K562 (cell line): ENCODE data around the gene NISCH. TPM values are rescaled to one million over a fixed set of nuclear protein-coding genes. Genes with fewer than 3 reads are reported as not detected.
A peak's percentile ranks its signal among the peaks of the same experiment; 100 is the strongest.

Experiments used
- ATAC-seq: fragments of 200-7000 bp; cut with Tn5 transposase; 3 replicates; pipeline ENCODE4 v1.9.1; 2020; ENCODE audit warnings: moderate library complexity
- BruUV-seq: library from RNA; stranded (reverse); fragments of 400-500 nt; replicated peaks from 2 replicates; lab custom pipeline; 2021; lab: Mats Ljungman, UMichigan
- CTCF ChIA-PET: fragments of 300-600 bp; formaldehyde crosslinking; extraction: SDS; loops from one replicate; lab custom pipeline; 2021; ENCODE audit warnings: low intra/inter-chr PET ratio; lab: Yijun Ruan, JAX
- POLR2A ChIA-PET: fragments of 300-600, 350-650 bp; sonication (Branson Sonifier 250); formaldehyde crosslinking; extraction: SDS; loops from one replicate; lab custom pipeline; 2021; ENCODE audit warnings: antibody characterized with exemption, inconsistent platforms; lab: Yijun Ruan, JAX
- DNase-seq, 4 experiments: peaks; one replicate each; pipeline versions ENCODE4 v3.0.0 to v3.0.0-alpha.2; 2011 to 2018; ENCODE audit warnings: low spot score in 3 of 4, mixed read lengths in 3 of 4; ENCODE audit errors: extremely low read depth in 1 of 4
- FAIRE-seq: peaks from 2 replicates; lab custom pipeline; 2011; peaks lifted over from hg19 to GRCh38; lab: Jason Lieb, UNC
- H2AFZ ChIP-seq: 2 replicates; pipeline ENCODE4 v1.6.0; 2011; ENCODE audit warnings: low read depth, low read length, control low read depth, inconsistent platforms
- H3K27ac ChIP-seq: fragments of 200-600 bp; 3 replicates; pipeline ENCODE4 v1.8.0; 2011; ENCODE audit warnings: low read depth, mild to moderate bottlenecking, control low read depth, inconsistent platforms, low read length, moderate library complexity, mixed read lengths; ENCODE audit errors: extremely low read depth
- H3K27me3 ChIP-seq, 2 experiments: fragments of 300-600 bp in 1 of 2; 2 replicates in 1 of 2; 3 replicates in 1 of 2; pipeline versions ENCODE4 v1.6.0 to v1.8.0; 2011; ENCODE audit warnings: inconsistent platforms in 2 of 2, low read length in 2 of 2, mild to moderate bottlenecking in 1 of 2, mixed read lengths in 1 of 2, moderate library complexity in 1 of 2; ENCODE audit not compliant: control insufficient read depth in 2 of 2, insufficient read depth in 2 of 2
- H3K36me3 ChIP-seq: fragments of 300-600 bp; 3 replicates; pipeline ENCODE4 v1.8.0; 2011; ENCODE audit warnings: mild to moderate bottlenecking, low read length, inconsistent platforms; ENCODE audit not compliant: control insufficient read depth, insufficient read depth
- H3K4me1 ChIP-seq, 2 experiments: fragments of 200-600 bp in 1 of 2; replicated peaks in 1 of 2; 2 replicates in 1 of 2; 3 replicates in 1 of 2; pipeline versions ENCODE4 v1.5.1 to v1.8.0; 2011; ENCODE audit warnings: inconsistent platforms in 2 of 2, low read length in 2 of 2, mild to moderate bottlenecking in 1 of 2, mixed read lengths in 1 of 2, moderate library complexity in 1 of 2; ENCODE audit not compliant: control insufficient read depth in 2 of 2, insufficient read depth in 2 of 2
- H3K4me2 ChIP-seq: 2 replicates; pipeline ENCODE4 v1.6.1; 2011; ENCODE audit warnings: low read length, control low read depth, inconsistent platforms, mixed read lengths; ENCODE audit not compliant: insufficient read depth
- H3K4me3 ChIP-seq: fragments of 200-600 bp; sonication (generic), shearing (Covaris generic); 2 replicates; pipeline ENCODE4 v1.5.1; 2016; ENCODE audit warnings: control low read depth, inconsistent platforms
- H3K79me2 ChIP-seq: fragments of 200-600 bp; 3 replicates; pipeline ENCODE4 v1.8.0; 2011; ENCODE audit warnings: low read length, inconsistent platforms; ENCODE audit not compliant: control insufficient read depth, insufficient read depth
- H3K9ac ChIP-seq, 2 experiments: 2 replicates each; pipeline versions ENCODE4 v1.6.0 to v1.6.1; 2011; ENCODE audit warnings: low read depth in 2 of 2, low read length in 2 of 2, control low read depth in 1 of 2, inconsistent platforms in 1 of 2, mild to moderate bottlenecking in 1 of 2, mixed read lengths in 1 of 2; ENCODE audit not compliant: insufficient read depth in 1 of 2
- H3K9me1 ChIP-seq: one replicate; pipeline ENCODE4 v1.6.0; 2011; ENCODE audit warnings: inconsistent platforms, mild to moderate bottlenecking, low read length, moderate library complexity; ENCODE audit not compliant: control insufficient read depth, insufficient read depth
- H3K9me3 ChIP-seq: replicated peaks from 2 replicates; pipeline ENCODE4 v1.5.1; 2011; ENCODE audit warnings: low read depth, low read length, inconsistent platforms; ENCODE audit not compliant: control insufficient read depth, insufficient read depth
- H4K20me1 ChIP-seq: replicated peaks from 2 replicates; pipeline ENCODE4 v1.6.1; 2011; ENCODE audit warnings: low read length, inconsistent platforms, mixed read lengths; ENCODE audit not compliant: control insufficient read depth, insufficient read depth
- ARID1B ChIP-seq: fragments of 450-650 bp; IDR thresholded peaks from 2 replicates; pipeline ENCODE4 v1.6.1; 2016; ENCODE audit warnings: antibody characterized with exemption, mild to moderate bottlenecking, inconsistent platforms
- ATF3 ChIP-seq, 2 experiments: fragments of 450-650 bp in 1 of 2; sonication (generic) in 1 of 2; formaldehyde crosslinking in 1 of 2; IDR thresholded peaks in 1 of 2; conservative IDR thresholded peaks in 1 of 2; 2 replicates each; pipeline versions ENCODE4 v1.6.1 to v1.8.1; 2016 to 2023; ENCODE audit warnings: mild to moderate bottlenecking in 2 of 2, moderate library complexity in 2 of 2, inconsistent platforms in 1 of 2, missing genetic modification reagents in 1 of 2
- CREM ChIP-seq: IDR thresholded peaks from 2 replicates; pipeline ENCODE4 v1.6.1; 2014; ENCODE audit warnings: antibody characterized with exemption, low read depth
- MYBL2 ChIP-seq, 2 experiments: fragments of 450-650 bp in 1 of 2; sonication (generic) in 1 of 2; formaldehyde crosslinking in 1 of 2; IDR thresholded peaks; 2 replicates each; pipeline versions ENCODE4 v1.6.1 to v1.8.1; 2017 to 2022; ENCODE audit warnings: borderline replicate concordance in 1 of 2, inconsistent platforms in 1 of 2, low read depth in 1 of 2, mild to moderate bottlenecking in 1 of 2, missing genetic modification reagents in 1 of 2, moderate library complexity in 1 of 2
- ZNF695 ChIP-seq: fragments of 450-650 bp; formaldehyde crosslinking; IDR thresholded peaks from 2 replicates; pipeline ENCODE4 v1.4.0; 2020; ENCODE audit warnings: mild to moderate bottlenecking, moderate library complexity
- WGBS: fragments of 100-300 bp; shearing (Covaris generic); methylation state at CpG from one replicate; pipeline ENCODE4 v1.1.6; 2016; ENCODE audit warnings: low coverage, mixed read lengths; ENCODE audit not compliant: insufficient coverage; ENCODE audit errors: missing lambda C conversion rate; 5-methylcytosine and 5-hydroxymethylcytosine counted together
- in situ Hi-C: fragments of 300-500 bp; cut with MboI; formaldehyde crosslinking; loops from 4 replicates; pipeline ENCODE4 v1.15.0; 2018; ENCODE audit warnings: inconsistent platforms, mixed read lengths
- intact Hi-C: fragments of 100-400 bp; cut with micrococcal nuclease; formaldehyde crosslinking; loops from 2 replicates; pipeline ENCODE4 v1.14.2; 2022
- polyA plus RNA-seq, 8 experiments: library from polyadenylated mRNA; depleted of rRNA in 4 of 8; stranded (reverse) in 5 of 8; unstranded in 3 of 8; fragments of >200 nt; fragmentation: Nextera tagmentation in 2 of 8; fragmentation: Illumina TruSeq in 1 of 8; extraction: Ambion mirVana in 2 of 8; extraction: Trizol in 1 of 8; gene quantifications; 2 replicates each; pipeline versions ENCODE4 v1.2.1 to v1.2.3, GENCODE V29; 2011 to 2014; ENCODE audit warnings: inconsistent platforms in 1 of 8, missing spikeins in 1 of 8
- total RNA-seq, 7 experiments: library from RNA; depleted of rRNA in 6 of 7; stranded (reverse); fragments of >200 nt in 6 of 7; fragmentation: Illumina TruSeq in 2 of 7; extraction: Trizol in 2 of 7; gene quantifications; 2 replicates each; pipeline versions ENCODE4 v1.2.1 to v1.2.3, GENCODE V29; 2011 to 2021; ENCODE audit warnings: low replicate concordance in 1 of 7

NISCH gene
- total and polyA plus RNA-seq, 9 of the 15 experiments (the other 6 are each of a cell fraction or from before 2014, with no cell fraction given) = 0.44 to 43.5 (median 23.4) TPM

- in situ Hi-C loops = no loop called here
- Histone ChIP-seq H2AFZ (no peak overlapping the region), H3K4me3 (no peak overlapping the region), H3K9me3 (no peaks in the 10 kb centered on the region), H3K79me2 (no peaks in the 10 kb centered on the region), H3K9me1 (no peaks in the 10 kb centered on the region), H3K27ac (no peak overlapping the region), H3K4me2 (no peak overlapping the region), H3K27me3 (no peaks in the 10 kb centered on the region; a peak in 1 of 5 replicates), H3K36me3 (no peaks in the 10 kb centered on the region), H4K20me1 (no peaks in the 10 kb centered on the region; the same call in 1 of the 2 replicates), H3K9ac (no peak overlapping the region), H3K4me1 (no peaks in the 10 kb centered on the region; a peak in 3 of 5 replicates)
- CTCF ChIA-PET = interaction anchor here (1.1 to 1.8 kb wide), 2 partner anchors 16 to 20 kb away, joined by 5 to 8 read pairs; partner anchors contain the start of gene SEMA3G
- 14% methylated on average over 3 of the region's 3 CpGs for WGBS
- no peak for FAIRE-seq
- POLR2A ChIA-PET = no interaction called here
- TF ChIP-seq MYBL2 (IDR thresholded peaks at IDR 0.05; ENCODE audit: low read depth) = no peak
- no peak for TF ChIP-seq MYBL2 (CRISPR knock-in tag; IDR thresholded peaks at IDR 0.05; ENCODE audit: borderline replicate concordance)
- BruUV-seq = no TSS peak
- no peak for DNase-seq
- ATAC-seq = no peak
- intact Hi-C loops = no loop called here
Measured at GRCh38 chr3:52429031-52429430, 26.4 kb upstream of the NISCH start.

GRCh38 chr3:52429779-52430415, 25.5 kb upstream of the NISCH start:
- ChIA-PET POLR2A (no interaction called here), CTCF (interaction anchor here (1.8 kb wide), 1 partner anchor 15 kb away, joined by 8 read pairs; the partner anchor contains the start of gene SEMA3G)
- in situ Hi-C loops = no loop called here
- no peak overlapping the region for H3K4me3 ChIP-seq
- H3K4me1 ChIP-seq = no peaks in the 10 kb centered on the region; a peak in 3 of 5 replicates
- no peak overlapping the region for H2AFZ ChIP-seq
- H3K79me2 ChIP-seq = no peaks in the 10 kb centered on the region
- H3K27me3 ChIP-seq = no peaks in the 10 kb centered on the region; a peak in 1 of 5 replicates
- no TSS peak for BruUV-seq
- H3K4me2 ChIP-seq = no peak overlapping the region
- intact Hi-C loops = no loop called here
- no peaks in the 10 kb centered on the region for H3K9me3 ChIP-seq
- H3K27ac ChIP-seq = no peak overlapping the region
- H3K9me1 ChIP-seq = no peaks in the 10 kb centered on the region
- no peaks in the 10 kb centered on the region for H3K36me3 ChIP-seq
- WGBS = 33% methylated on average over 4 of the region's 7 CpGs
- no peak overlapping the region for H3K9ac ChIP-seq
- FAIRE-seq (no peak), DNase-seq (no peak), ATAC-seq (no peak)
- no peaks in the 10 kb centered on the region; the same call in 1 of the 2 replicates for H4K20me1 ChIP-seq
- TF ChIP-seq ARID1B (no peak), ATF3 (IDR thresholded peaks at IDR 0.05) (peak; percentile 64), ATF3 (CRISPR knock-in tag; conservative IDR thresholded peaks at IDR 0.05) (no peak), CREM (peak; percentile 21; the same call in 1 of the 2 replicates), ZNF695 (CRISPR knock-in tag) (no peak)
